Right atrium auricular region (tissue), 2 donors: ENCODE data around the gene NDUFS6. TPM values are rescaled to one million over a fixed set of nuclear protein-coding genes. Genes with fewer than 3 reads are reported as not detected.
A peak's percentile ranks its signal among the peaks of the same experiment; 100 is the strongest.

Source experiments
- DNase-seq: peaks from one replicate; pipeline ENCODE4 v3.0.0-alpha.2; 2019; ENCODE audit warnings: low spot score
- H3K27ac ChIP-seq, 2 donors: fragments of 200-600 bp; sonication (generic); 1 replicate in 1 of 2; 2 replicates in 1 of 2; pipeline ENCODE4 v1.5.1; 2016 to 2019
- H3K27me3 ChIP-seq, 2 donors: fragments of 200-600 bp; sonication (generic); one replicate each; pipeline versions ENCODE4 v1.5.1 to v1.6.0; 2017 to 2019
- H3K36me3 ChIP-seq: fragments of 200-600 bp; sonication (generic); one replicate; pipeline ENCODE4 v1.5.1; 2016
- H3K4me1 ChIP-seq, 2 donors: fragments of 200-600 bp; sonication (generic); one replicate each; pipeline versions ENCODE4 v1.5.1 to v1.6.0; 2017 to 2019
- H3K4me3 ChIP-seq, 2 donors: fragments of 200-600 bp; sonication (generic); 1 replicate in 1 of 2; 2 replicates in 1 of 2; pipeline ENCODE4 v1.5.1; 2017 to 2019; ENCODE audit warnings: mild to moderate bottlenecking in 1 of 2, moderate library complexity in 1 of 2
- H3K9me3 ChIP-seq, 2 donors: fragments of 200-600 bp; sonication (generic); one replicate each; pipeline ENCODE4 v1.5.1; 2019
- total RNA-seq, 2 donors: library from RNA; depleted of rRNA; stranded (reverse); fragments of >200 nt; gene quantifications; one replicate each; pipeline ENCODE4 v1.1.0, GENCODE V29; 2016
- TF ChIP-seq, protein P1 (sequence below), 2 donors: fragments of 200-600 bp; sonication (generic); IDR thresholded peaks; one replicate each; pipeline ENCODE4 v1.5.1; 2019; ENCODE audit warnings: antibody characterized with exemption in 2 of 2

NDUFS6 gene
- total RNA-seq, 2 donors from 2014 or later: 130 to 135 TPM

DNA sequence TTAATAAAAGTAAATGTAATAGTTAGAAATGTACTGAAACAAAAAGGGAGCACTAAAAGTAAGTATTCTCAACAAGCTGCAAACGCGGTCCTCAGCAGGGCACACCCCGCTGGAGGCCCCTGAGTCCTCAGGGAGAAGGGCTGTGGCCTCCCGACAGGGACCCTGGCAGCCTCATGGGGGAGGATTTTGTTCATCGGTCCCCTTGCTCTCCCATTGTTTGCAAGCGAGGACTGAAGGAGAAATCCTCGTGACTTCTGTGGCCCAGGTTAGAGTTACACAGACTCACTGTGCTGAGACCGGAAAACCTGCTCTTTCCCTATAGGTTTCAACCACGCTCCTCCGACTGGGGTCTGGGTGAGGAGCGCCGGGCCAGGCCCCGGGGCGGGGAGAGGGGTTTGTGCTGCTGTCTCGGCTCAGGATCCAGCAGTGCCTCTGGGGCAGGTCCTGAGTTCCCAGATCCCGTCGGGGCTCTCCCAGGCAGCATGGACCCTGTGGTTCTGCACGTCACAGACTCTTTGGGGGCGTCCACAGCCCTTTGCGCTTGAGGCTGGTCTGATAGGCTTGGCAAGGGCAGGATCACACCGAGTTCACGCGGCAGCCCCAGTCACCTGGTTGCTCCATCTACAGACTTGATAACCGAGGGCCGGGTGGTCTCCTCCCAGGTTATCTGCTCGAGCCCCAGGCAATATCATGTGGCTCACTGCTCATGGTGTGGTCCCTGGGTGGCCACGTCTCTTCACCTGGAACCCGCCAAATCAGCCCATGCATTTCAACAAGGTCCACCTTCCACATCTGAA, 40.4 kb upstream of the NDUFS6 start:
- TF ChIP-seq, protein P1, sequence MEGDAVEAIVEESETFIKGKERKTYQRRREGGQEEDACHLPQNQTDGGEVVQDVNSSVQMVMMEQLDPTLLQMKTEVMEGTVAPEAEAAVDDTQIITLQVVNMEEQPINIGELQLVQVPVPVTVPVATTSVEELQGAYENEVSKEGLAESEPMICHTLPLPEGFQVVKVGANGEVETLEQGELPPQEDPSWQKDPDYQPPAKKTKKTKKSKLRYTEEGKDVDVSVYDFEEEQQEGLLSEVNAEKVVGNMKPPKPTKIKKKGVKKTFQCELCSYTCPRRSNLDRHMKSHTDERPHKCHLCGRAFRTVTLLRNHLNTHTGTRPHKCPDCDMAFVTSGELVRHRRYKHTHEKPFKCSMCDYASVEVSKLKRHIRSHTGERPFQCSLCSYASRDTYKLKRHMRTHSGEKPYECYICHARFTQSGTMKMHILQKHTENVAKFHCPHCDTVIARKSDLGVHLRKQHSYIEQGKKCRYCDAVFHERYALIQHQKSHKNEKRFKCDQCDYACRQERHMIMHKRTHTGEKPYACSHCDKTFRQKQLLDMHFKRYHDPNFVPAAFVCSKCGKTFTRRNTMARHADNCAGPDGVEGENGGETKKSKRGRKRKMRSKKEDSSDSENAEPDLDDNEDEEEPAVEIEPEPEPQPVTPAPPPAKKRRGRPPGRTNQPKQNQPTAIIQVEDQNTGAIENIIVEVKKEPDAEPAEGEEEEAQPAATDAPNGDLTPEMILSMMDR (IDR thresholded peaks at IDR 0.05): no peak
- Histone ChIP-seq H3K36me3 (no peaks in the 10 kb centered on the region), H3K27ac (no peak overlapping the region), H3K27me3 (no peaks in the 10 kb centered on the region), H3K4me3 (no peak overlapping the region), H3K9me3 (no peaks in the 10 kb centered on the region), H3K4me1 (no peaks in the 10 kb centered on the region)
- no peak for DNase-seq

DNA sequence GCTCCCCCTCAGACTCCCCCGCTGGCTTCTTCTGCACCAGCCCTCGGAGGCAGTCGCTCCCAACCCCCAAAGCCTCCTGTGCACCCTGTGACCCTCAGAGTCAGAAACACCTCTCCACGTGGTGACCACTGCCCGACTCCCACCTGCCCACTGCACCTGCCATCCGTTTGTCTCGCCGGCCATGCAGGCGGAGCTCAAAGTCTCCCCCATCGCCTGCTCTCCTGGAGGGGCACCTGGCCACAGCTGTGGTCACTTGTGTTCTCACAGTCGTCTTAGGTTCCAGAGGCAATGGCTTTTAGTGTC, 39.8 kb upstream of the NDUFS6 start:
- H3K27me3 ChIP-seq: no peaks in the 10 kb centered on the region
- TF ChIP-seq, protein P1 (IDR thresholded peaks at IDR 0.05): no peak
- H3K4me3 ChIP-seq: no peak overlapping the region
- H3K9me3 ChIP-seq: no peaks in the 10 kb centered on the region
- no peak overlapping the region for H3K27ac ChIP-seq
- DNase-seq: no peak
- no peaks in the 10 kb centered on the region for H3K36me3 ChIP-seq
- no peaks in the 10 kb centered on the region for H3K4me1 ChIP-seq

DNA sequence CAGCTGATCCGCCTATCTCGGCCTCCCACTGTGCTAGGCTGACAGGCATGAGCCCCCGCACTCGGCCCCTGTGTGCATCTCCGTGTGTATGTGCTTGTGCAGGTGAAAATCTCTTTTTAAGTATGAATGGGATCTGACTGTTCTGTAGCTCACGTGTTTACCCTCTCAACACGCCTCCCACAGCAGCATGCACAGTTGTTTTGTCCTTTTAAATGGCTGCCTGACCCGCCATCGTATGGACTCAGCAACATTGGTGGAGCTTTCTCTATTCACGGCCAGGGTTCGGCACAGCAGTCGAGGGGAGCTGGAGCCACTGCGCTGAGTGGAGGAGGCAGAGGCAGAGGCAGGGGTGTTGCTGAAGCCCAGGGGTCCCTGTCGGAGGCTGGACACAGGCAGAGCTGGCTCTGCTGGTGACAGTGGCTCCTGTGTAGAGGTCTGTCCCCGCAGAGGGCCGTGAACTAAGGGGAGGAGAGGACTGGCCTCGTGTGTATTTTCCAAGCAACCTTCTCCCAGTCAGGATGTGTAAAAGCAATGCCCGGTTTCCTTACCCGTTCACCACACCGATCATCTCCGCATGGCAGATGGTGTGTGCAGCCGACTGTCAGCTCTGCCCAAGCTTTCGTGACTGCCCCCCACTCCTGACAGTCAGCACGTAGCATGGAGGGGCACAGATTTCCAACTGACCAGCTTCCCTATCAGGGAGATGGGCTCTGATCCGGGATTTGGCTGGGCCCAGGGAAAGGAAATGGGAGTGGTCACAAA, 38.9 kb upstream of the NDUFS6 start:
- no peak for DNase-seq
- H3K9me3 ChIP-seq: no peaks in the 10 kb centered on the region
- no peak overlapping the region for H3K4me3 ChIP-seq
- H3K36me3 ChIP-seq: no peaks in the 10 kb centered on the region
- TF ChIP-seq, protein P1 (IDR thresholded peaks at IDR 0.05): no peak
- H3K27ac ChIP-seq: no peak overlapping the region
- H3K4me1 ChIP-seq: no peaks in the 10 kb centered on the region
- H3K27me3 ChIP-seq: no peaks in the 10 kb centered on the region

DNA sequence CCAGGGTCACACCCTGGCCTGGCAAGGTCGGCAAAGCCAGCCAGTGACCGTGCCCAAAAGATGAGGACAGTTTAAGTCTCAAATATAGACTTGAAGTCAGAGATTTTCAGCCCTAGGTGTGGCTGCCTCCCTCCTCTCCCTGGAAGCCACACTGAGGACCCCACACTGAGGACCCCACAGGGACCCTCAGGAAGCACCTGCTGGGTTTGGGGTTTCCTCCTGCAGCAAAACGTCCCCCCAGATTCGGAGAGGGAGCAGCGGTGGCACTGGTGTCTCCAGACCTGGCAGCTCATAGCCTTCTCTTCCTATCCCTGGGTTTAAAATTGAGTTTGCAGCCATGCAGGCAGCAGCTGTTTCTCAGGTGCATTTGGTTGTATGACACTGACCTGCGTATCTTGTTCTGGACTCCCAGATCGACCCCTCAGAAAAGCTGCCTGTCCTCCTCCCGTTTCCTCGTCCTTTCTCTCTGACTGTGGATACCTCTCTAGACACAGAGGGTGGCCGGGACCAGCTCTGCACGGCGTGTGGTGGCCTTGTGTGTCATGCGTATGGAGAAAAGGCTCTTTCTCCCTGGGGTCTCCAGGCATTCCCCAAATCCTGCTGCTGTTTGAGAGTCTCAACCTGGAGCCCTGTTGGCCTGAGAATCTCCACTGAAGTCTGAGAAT, 38.2 kb upstream of the NDUFS6 start:
- no peaks in the 10 kb centered on the region for H3K27me3 ChIP-seq
- no peak overlapping the region for H3K27ac ChIP-seq
- H3K9me3 ChIP-seq: no peaks in the 10 kb centered on the region
- H3K36me3 ChIP-seq: no peaks in the 10 kb centered on the region
- TF ChIP-seq, protein P1 (IDR thresholded peaks at IDR 0.05): no peak
- DNase-seq: no peak
- H3K4me1 ChIP-seq: no peaks in the 10 kb centered on the region
- H3K4me3 ChIP-seq: no peak overlapping the region

DNA sequence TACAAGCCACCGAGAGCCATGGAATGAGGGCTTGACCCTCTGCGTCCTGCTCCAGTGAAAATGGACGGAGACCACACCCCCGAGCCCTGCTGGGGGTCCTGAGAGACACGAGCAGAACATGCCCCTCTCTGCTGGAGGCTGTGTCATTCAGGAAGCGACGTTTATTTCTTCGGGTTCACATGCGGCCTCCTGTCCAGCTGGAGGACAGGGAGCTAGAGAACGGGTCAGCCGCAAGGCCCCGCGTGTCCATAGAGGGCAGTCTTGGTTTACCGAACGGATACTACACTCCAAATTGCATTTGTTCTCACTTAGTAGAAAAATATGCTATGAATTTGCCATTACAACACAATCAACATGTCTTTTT, 37.7 kb upstream of the NDUFS6 start:
- Histone ChIP-seq H3K4me3 (no peak overlapping the region), H3K27me3 (no peaks in the 10 kb centered on the region), H3K36me3 (no peaks in the 10 kb centered on the region), H3K27ac (no peak overlapping the region), H3K4me1 (no peaks in the 10 kb centered on the region), H3K9me3 (no peaks in the 10 kb centered on the region)
- TF ChIP-seq, protein P1 (IDR thresholded peaks at IDR 0.05): peak; percentile 30 to 74
- DNase-seq: no peak
